ENCODE data around the gene CD209.

The CD209 gene

DNA sequence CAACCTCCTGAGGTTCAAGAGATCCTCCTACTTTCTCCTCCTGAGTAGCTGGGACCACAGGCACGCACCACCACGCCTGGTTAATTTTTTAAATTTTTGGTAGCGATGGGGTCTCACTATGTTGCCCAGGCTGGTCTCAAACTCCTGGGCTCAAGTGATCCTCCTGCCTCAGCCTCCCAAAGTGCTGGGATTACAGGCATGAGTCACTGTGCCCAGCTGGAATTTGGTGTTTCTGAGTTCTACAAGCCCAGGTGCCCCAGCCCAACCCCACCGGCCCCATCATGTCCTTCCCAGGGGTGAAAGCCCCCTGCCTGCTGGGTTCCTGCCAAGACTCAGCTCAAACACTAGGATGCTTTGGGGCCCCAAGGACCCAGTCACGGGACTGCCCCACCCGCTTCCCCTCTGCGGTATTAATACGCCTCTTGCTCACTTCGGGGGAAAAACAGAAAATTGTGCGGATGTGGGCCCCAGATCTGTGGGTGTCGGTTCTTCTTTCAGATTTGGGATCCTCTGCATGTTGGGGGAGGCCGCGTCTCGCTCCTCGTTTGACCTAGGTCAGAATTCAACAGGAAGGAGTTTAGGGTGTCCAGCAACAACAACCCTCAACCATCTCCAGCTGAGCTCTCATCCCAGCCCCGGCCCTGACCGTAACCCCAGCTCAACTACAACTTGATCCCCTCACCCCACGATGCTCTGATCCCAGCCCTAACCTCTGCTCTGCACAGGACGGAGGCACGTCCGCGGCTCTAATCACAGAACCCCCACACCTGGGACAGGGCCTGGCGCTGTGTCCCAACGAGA, 41.7 kb downstream of the CD209 start:
- DNase-seq (ENCODE audit: low spot score), result no peak

DNA sequence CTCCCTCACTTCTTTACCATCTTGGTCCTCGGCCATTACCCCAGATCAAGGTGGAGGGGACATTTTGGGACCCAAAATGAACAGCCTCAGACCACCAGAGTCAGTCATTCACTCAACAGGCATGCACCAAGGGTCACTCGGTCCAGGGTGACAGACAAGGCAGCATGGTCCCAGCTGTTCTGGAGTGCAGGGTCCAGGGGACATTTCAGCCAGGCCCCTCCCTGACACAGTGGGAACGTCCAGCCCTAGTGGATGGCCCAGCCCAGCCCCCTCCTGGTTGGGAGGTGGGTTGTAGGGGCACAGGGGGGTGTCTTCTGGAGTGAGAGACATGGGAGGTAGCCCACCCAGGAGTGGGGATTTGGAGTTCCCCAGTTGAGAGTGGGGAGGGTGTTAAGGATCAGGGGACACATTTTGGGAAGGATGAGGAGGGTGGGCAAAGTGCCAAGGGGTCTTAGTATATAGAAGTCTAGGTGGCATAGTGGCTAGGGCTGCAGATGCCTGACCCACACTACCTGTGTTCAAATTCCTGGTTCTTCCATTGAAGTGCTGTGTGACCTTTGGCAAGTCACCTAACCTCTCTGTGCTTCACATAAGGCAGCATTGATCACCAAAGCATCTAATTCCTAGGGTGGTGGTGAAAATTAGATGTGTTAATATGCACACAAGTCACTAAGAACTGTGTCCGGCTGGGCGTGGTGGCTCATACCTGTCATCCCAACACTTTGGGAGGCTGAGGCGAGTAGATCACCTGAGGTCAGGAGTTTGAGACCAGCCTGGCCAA, 42.9 kb downstream of the CD209 start:
- DNase-seq (ENCODE audit: low spot score), result no peak

DNA sequence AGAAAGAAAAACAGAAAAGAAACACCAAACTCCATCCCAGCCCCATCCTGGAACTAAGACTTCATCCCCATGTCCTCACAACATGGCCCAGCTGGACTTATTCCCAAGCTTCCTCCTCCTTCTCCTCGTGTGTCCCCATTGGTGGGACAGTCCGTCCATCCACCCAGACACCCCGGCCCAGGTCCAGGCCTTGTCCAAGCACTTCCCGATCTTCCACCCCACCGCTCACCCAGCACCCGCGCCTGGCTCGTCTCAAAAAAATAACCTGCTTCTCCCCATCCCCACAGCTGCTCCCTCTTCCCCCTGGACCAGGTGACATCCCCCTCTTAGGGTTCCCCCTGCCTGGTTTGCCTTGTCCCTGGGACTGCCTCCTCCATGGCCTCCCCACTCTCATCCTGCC, 44.0 kb downstream of the CD209 start:
- DNase-seq (ENCODE audit: low spot score), result no peak

DNA sequence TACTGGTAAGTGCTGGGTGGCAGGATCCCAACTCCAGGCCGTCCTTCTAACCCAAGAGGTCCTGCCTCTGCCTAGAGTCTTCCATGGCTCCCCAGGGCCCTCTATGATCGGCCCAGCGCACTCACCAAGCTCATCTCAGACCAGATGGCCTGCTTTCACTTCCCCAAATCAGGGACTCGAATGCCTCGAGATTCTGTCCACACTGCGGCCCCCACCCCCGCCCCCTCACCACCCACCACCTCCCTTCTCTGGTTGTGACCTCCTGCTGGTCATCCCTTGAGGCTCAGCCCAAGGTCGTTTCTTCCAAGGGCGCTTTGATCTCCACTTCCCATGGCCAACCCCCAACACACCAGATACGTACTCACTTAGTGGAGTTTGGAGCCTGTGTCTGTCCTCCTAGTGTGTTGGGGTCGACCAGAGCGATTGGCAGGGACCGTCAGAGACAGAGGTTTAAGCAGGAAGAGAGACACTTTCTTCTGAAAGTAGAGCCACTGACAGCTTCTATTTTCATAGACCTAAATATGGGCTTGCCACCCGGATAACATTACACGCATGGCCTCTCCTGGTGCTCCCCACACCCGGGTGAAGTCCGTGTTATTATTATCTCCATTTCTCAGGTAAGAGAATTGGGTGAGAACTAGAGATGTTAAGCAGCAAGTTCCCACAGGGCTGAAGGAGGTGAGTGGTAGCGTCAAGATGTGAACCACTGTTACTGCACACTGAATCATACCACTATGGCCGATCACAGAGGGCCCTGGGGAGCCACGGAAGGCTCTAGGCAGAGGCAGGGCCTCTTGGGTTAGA, 45.5 kb downstream of the CD209 start, which contains the start of gene FCER2:
TSS of gene FCER2 (minus strand) at position 478 of the 804 bp plus-strand sequence. CDS start 2,371 bp downstream, outside the sequence.
- DNase-seq (ENCODE audit: low spot score), result no peak

DNA sequence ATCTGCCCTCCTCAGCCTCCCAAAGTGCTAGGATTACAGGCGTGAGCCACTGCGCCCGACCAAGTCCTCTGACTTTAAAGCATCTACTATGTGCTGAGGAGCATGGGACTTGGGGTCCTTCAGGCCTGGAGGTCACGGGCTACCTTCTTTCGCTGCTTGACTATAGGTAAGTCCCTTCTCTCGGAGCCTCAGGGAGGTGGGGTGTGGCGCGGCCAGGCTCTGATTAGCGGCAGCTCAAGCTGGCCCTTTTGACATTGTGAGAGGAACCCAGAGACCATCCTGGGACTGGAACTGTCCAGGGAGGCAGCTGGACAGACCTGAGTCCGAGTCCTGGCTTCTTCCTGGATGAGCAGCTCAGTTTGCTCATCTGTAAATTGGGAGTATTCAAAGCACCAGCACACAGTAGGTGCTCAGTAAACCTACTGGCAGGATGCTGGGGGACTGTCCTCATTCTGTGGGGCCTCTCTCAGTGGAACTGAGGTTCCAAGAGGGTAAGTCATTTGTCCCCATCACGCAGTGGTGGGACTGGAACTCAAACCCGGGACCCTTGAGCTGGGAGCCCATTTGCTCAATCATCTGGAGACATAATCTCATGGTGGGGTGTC, 46.2 kb downstream of the CD209 start:
- no peak for DNase-seq (ENCODE audit: low spot score)

DNA sequence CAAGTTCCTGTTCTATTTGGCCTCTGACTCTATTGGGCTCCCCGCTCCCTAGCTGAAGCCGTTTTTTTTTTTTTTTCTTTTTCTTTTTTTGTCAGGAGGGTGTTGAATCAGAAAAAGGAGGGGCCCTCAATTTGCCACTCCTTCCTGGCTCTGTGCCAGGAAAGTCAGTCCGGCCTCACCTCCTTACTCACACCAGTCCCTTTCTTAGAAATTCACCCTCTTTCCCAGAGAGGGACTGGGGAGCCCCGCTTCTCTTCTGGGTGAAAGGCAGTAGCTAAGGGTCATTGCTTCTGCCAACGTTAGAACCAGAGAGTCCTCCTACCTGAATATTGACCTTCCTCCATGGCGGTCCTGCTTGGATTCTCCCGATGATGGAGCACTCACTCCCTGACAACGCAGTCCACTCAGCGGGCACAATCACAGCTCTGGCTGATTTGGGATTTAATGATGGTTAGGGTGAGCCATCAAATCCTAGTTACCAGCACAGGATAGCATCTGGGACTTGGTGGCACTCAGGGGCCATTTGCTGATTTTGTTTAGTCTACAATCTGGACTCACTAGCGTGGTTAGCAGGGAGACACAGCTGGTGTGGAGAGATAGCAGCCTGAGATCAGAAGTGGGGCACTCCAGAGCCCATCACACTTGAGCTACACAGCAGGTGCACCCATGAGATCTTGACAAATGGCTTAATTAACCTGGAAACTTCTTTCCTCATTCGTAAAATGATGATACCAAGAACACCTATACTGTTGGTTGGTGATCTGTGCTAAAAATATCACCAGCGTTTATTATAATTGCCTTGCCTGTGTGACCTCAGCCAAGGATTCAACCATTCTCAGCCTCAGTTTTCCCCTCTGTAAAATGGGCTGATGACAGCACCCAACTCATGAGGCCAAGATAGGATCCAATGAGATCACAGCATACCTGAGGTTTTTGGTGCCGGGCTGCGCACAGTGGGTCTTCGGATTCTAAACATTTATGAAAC, 47.6 kb downstream of the CD209 start:
- no peak for DNase-seq (ENCODE audit: low spot score)

DNA sequence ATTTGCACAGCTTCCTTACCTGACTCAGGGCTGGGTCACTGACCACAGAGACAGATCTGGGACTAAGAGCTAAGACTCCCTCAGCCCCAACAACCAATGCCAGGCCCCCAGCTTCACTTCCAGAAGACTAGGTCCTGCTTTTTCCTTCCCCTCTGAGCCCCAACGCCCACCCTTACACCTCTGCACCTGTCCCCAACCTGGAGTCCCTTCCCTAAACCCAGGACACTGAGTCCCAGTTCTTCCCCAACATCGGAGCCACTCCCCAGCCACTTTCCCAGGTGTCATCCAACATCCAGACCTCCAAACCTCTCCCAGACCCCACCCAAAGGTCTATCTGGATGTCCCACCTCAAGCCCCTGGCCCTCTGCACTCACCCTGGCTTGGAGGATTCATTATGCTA, 48.3 kb downstream of the CD209 start:
- no peak for DNase-seq (ENCODE audit: low spot score)

DNA sequence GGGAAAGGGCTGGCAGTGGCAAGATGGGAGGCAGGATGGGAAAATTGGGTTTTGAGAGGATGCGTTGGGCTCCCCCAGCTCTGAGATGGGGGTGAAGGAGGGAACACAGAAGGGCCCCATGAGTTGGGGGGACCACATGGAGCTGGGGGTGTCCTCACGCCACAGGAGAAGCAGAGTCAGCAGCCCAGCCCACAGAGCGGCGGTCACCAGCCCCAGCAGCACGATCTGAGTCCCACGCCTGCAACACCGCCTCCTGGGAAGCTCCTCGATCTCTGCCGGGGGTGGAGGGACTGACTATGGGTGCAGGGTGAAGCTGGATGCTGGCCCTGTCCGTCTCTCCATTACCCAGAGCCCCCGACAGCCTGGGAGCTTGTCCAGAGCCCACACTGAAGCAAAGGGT, 48.8 kb downstream of the CD209 start:
- DNase-seq (ENCODE audit: low spot score), result no peak

DNA sequence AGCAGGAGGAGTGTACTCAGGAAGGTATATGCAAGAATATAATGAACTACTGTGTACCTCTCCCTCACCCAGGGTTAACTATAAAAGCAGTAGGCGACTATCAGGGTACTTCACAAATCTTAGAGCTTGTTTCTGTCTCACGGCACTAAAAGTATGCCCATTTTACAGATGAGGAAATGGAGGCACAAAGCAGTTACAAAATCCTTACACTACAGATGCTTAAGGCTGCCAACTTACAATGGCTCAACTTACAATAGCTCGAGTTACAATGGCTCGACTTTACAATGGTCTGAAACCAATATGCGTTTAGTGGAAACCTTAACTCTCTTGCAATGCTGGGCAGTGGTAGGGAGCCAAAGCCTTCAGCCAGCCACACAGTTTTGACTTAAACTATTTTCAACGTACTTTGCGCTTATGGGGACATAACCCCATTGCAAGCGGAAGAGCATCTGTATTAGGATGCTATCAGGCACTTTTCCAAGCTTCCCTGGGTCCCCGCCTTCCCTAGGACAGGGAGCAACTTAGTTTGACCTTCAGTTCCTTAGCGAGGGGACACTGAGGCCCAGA, 49.5 kb downstream of the CD209 start:
- DNase-seq (ENCODE audit: low spot score), result no peak

DNA sequence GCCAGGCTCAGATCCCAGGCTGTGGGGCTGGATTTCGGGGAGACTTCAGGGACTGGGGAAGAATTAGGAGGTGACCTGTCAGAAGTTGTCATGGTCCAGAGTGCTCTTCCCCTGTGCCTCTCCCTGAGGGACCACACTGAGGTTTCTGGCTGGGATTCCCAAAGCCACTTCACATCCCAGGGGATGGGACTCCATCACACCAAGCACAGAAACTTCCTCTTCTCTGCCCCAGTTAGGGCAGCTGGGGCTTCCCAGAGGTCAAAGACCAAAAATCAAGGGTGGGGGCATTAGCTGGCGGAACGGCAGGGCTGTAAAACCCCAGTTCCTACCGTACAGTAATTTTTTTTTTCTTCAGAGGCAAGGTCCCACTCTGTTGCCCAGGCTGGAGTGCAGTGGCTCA, 52.8 kb downstream of the CD209 start:
- DNase-seq (ENCODE audit: low spot score), result no peak

DNA sequence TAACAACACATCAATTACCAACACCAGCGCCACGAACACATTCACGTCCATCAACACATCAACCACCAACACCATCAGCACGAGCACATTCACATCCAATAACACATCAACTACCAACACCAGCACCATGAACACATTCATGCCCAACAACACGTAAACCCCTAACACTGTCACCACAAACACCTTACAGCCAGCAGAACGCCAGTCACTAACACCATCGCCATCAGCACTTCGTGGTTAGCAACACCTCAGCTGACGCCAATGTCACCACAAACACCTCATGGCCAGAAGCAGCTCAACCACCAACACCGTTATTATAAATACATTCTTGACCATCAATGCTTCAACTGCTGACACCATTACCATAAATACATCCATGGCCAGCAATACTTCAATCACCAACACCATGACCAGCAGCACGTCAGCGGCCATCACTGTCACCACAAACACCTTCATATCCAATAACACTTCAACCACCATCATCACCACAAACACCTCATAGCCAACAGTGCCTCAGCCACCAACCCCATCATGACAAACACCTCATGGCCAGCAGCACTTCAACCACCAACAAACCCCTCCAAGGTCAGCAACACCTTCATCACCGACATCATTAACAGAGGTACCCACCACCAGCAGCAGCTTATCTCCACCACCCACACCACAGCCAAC, 54.8 kb downstream of the CD209 start:
- no peak for DNase-seq (ENCODE audit: low spot score)

DNA sequence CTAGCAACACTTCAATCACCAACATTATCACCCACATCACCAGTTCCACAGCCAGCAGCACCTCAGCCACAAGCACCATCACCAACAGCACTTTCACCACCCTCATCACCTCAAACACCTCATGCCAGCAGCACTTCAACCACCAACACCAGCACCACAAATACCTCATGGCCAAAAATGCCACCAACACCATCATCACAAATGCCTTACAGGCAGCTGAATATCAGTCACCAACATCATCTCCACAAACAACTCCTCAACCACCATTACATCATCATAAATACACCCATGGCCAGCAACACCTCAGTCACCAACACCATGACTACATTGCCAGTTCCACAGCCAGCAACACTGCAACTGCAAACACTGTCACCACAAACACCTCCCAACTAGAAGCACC, 55.8 kb downstream of the CD209 start:
- DNase-seq (ENCODE audit: low spot score), result no peak

DNA sequence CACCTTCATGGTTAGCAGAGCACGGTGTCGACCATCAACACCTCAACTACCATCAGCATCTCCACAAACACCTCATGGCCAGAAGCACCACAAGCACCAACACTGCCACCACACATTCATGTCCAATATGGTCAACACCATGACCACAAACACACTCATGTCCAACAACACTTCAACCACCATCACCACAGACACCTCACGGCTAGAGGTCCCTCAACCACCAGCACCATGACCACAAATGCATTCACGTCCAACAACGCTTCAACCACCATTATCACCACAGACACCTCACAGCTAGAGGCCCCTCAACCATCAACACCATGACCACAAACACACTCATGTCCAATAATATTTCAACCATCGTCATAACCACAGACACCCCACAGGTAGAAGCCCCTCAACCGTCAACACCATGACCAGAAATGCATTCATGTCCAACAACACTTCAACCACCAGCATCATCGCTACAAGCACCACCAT, 56.5 kb downstream of the CD209 start:
- DNase-seq (ENCODE audit: low spot score), result no peak
